Stimulated activated CD4-positive, alpha-beta T cell treated with anti-CD3 and anti-CD28 coated beads, Interleukin-4, amount 100 ng/mL, for 4 hours (primary cell): ENCODE results near the gene OR52E4.

Source experiments
- DNase-seq, 2 experiments: peaks; one replicate each; pipeline ENCODE4 v3.0.0-alpha.2; 2020

Gene OR52E4

GRCh38 chr11:5880329-5880728, at the start of gene OR52E4:
Gene OR52E4, plus strand, starts transcription at chr11:5880629. Its CDS starts 3,664 bp downstream, at chr11:5884293.
- no peak for DNase-seq

- DNase-seq: no peak
Measured at GRCh38 chr11:5831196-5831829, 49.1 kb upstream of the OR52E4 start.

- no peak for DNase-seq
Measured at GRCh38 chr11:5833446-5833845, 47.0 kb upstream of the OR52E4 start.

GRCh38 chr11:5837695-5838094, 42.7 kb upstream of the OR52E4 start:
- DNase-seq: no peak

GRCh38 chr11:5841797-5842196, 38.6 kb upstream of the OR52E4 start, which contains the start of gene OR52E6:
Gene OR52E6, minus strand, starts transcription at chr11:5841897. Its CDS starts 0 bp downstream, at chr11:5841897.
- DNase-seq: no peak

GRCh38 chr11:5846701-5847100, 33.7 kb upstream of the OR52E4 start:
- DNase-seq: no peak

GRCh38 chr11:5847711-5848110, 32.7 kb upstream of the OR52E4 start:
- no peak for DNase-seq

- no peak for DNase-seq
Measured at GRCh38 chr11:5851002-5851401, 29.4 kb upstream of the OR52E4 start.

- DNase-seq: no peak
Measured at GRCh38 chr11:5857590-5857989, 22.8 kb upstream of the OR52E4 start, which contains the start of gene OR52E8. Gene OR52E8, minus strand, starts transcription at chr11:5857690. Its CDS starts 0 bp downstream, at chr11:5857690.

- no peak for DNase-seq
Measured at GRCh38 chr11:5865826-5866225, 14.6 kb upstream of the OR52E4 start.

- DNase-seq: no peak
Measured at GRCh38 chr11:5878564-5878963, 1.9 kb upstream of the OR52E4 start.

- DNase-seq: no peak
Measured at GRCh38 chr11:5881756-5882155, 1.3 kb downstream of the OR52E4 start.

- DNase-seq: no peak
Measured at GRCh38 chr11:5887172-5887571, 6.7 kb downstream of the OR52E4 start.

GRCh38 chr11:5887661-5888060, 7.2 kb downstream of the OR52E4 start:
- no peak for DNase-seq

GRCh38 chr11:5891216-5891800, 10.9 kb downstream of the OR52E4 start:
- DNase-seq: no peak

GRCh38 chr11:5892908-5893307, 12.5 kb downstream of the OR52E4 start, which contains the start of gene OR52E5:
Gene OR52E5, plus strand, starts transcription at chr11:5893208. Its CDS starts 7,569 bp downstream, at chr11:5900777.
- no peak for DNase-seq

- DNase-seq: no peak
Measured at GRCh38 chr11:5899534-5899933, 19.1 kb downstream of the OR52E4 start.

GRCh38 chr11:5910540-5910939, 30.1 kb downstream of the OR52E4 start:
- no peak for DNase-seq

GRCh38 chr11:5922749-5923426, 42.5 kb downstream of the OR52E4 start:
- DNase-seq: no peak

- no peak for DNase-seq
Measured at GRCh38 chr11:5923427-5923776, 43.0 kb downstream of the OR52E4 start.

- DNase-seq: no peak
Measured at GRCh38 chr11:5923794-5924193, 43.4 kb downstream of the OR52E4 start.

- no peak for DNase-seq
Measured at GRCh38 chr11:5928271-5928670, 47.8 kb downstream of the OR52E4 start.

- DNase-seq: no peak
Measured at GRCh38 chr11:5928811-5929210, 48.4 kb downstream of the OR52E4 start.
